Globus pallidus (tissue), 1 donor: ENCODE measurements around the gene CHP2.
"Not testable (repeated sequence)": the region's sequence is repeated elsewhere in the genome, so short reads cannot be mapped to it uniquely, and the experiment has no call there.

ENCODE experiments used
- DNase-seq: peaks from one replicate; pipeline ENCODE4 v3.0.0-alpha.2; 2015; ENCODE audit warnings: low spot score

CHP2 gene

DNA sequence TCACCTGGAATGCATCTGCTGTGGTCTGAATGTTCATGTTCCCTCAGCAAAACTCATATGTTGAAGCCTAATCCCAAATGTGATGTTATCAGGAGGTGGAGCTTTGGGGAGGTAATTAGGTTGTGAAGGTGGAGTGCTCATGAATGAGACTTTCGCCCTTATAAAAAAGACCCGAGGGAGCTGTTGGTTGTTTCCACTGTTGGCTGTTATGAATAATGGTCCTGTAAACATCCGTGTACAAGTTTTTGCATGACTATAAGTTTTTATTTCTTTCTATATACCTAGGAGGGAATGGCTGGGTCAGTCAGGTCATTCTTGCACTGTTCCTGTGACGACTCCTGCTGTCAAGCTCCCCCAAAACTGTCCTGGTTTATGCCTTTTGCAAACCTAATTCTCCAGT is 9.6 kb upstream of the CHP2 start:
- no peak for DNase-seq

GRCh38 chr16:23748630-23749029 is 6.2 kb upstream of the CHP2 start:
- no peak for DNase-seq

- not testable (repeated sequence) for DNase-seq
These were observed 3.8 kb upstream of the CHP2 start for GRCh38 chr16:23751053-23751452.

DNA sequence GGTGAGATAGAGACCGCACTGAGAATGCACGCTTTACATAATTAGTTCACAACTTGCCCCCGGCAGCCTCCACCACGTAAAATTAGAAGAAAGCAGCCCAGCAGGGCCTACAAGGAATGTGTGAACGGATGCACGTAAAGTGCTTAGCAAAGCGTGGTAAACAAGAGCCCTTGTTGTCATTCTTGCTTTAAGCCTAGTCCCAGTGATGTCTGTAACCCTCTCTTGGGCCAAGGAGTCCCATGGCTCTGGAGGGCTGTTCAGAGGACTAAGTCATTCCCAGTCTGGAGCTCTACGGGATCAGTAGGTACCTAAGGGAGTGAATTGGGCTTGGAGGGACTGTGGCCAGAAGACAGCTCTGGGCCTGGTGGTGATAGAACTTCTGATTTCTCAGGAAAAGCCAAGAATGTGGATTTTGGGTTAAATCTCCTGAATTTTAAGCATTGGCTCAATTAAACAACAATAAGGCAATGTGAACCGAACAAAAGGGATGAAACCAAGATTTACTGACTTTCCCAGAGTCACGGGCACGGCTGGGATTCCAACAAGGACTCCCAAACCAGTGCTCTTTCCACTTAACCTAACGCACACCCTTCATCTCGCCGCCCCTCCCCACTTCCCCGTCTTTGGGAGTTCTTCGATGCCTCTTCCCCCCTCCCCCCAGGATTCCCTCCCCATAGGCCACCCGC is 775 bp upstream of the CHP2 start:
- DNase-seq: no peak

DNA sequence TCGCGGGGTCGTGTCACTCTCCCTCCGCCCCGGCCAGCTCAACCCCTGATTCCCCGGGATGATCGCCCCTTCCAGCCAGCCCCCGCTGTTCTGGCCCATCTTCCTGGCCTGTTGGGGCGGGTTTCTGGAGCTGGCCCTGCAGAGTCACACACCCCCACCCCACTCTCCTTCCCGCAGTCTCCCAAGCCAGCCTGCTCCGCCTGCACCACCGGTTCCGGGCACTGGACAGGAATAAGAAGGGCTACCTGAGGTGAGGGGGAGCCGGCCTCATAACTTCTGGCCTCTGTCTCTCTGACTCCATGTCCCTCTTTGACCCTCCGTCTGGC is 621 bp downstream of the CHP2 start:
- DNase-seq: no peak

DNA sequence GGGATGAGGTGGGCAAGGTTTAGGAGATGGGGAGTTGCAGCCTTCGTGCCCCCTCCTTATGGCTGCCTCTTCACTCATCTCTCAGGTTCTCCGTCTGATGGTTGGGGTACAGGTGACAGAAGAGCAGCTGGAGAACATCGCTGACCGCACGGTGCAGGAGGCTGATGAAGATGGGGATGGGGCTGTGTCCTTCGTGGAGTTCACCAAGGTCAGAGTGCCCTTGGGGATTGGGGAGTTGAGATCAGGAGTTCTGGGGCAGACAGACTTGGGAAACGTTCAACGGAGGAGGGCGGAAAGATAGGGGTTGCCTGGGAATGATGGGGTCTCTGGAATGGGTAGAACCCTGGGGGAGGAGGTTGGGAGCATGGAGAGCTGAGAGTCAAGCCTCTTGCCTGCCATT is 2.3 kb downstream of the CHP2 start:
- no peak for DNase-seq

DNA sequence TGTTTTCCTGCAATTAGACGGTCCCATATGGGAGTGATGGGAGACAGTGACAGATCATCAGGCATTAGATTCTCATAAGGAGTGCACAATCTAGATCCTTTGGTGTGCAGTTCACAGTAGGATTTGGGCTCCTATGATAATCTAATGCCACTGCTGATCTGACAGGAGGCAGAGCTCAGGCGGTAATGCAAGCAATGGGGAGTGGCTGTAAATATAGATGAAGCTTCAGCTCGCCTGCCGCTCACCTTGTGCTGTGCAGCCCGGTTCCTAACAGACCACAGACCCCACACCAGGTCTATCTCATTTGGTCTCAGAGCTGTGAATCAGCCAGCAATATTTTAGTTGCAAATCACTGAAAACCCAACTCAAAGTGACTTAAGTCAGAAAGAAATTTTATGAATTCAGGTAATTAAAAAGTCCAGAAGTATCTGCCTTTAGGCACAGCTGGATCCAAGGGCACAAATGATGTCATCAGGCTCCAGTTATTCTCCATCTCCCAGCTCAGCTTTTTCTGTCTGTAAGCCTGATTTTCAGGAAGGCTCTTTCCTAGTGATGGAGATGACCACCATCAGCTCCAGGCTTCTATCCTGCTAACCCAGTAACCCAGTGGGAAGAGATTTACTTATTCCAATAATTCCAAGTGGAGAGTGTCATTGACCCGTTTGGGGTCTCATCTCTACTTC is 3.3 kb downstream of the CHP2 start:
- no peak for DNase-seq

DNA sequence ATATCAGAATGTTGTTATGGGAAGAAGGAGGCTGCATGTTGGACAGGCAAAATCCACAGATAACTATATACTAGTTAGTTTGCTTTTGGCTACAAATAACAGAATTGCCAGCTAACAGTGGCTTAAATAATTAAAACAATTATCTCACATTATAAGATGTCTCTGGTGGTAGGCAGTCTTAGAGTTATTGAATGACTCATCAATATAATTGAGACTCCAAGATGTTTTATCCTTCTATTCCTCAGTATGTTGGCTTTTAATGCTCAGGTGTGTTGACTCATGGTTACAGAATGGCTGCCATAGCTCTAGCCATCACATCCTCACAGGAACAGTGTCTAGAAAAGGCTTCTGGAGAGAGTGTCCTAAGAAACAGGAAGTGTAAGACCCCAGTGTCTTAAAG is 11.1 kb downstream of the CHP2 start:
- no peak for DNase-seq

DNA sequence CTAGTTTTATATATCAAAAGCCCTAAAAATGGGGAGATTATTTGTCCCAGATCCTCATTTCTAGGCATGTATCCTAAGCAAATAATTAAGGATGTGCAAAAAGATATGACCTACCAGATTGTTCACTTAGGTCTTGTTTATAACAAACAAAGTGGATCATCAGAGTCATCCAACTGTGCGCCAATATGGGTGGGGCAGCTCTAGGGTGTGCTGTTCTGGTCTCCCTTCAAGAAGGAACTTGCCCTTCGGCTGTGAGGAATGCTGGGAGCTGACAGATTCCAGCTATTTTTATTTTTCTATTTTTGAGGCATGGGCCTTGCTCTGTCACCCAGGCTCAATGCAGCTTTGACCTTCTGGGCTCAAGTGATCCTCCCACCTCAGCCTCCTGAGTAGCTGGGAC is 13.8 kb downstream of the CHP2 start:
- DNase-seq: no peak

DNA sequence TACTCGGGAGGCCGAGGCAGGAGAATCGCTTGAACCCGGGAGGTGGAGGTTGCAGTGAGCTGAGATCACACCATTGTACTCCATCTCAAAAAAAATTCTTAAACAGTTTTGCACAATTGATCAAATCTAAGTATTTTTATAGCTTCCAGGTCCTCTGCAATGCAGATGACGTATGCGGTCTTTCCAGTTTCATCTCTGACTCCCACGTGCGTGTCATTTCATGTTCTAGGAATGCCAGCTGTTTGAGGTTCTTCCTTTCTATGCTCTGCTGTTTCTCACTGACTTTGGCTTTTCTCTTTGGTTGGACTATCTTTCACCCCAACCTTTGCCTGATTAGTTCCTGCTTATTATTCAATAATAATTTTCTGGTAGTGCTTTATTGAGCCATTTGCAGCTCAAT is 16.2 kb downstream of the CHP2 start:
- no peak for DNase-seq

DNA sequence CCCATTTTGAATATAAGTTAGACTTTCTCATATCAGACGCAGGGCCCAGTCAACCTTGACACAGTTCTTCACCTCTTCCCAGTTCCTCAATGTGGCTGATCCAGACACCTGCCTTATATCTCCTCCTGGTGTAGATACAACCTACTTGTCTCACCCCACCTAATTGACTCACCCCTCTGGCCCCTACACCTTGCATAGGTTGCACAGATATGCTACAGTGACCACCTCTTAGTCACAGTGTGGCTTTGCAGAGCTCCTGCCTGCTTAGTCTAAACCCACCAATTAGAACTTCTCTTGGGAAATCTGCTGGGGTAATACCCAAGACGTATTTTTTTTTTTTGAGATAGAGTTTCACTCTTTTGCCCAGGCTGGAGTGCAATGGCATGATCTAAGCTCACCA is 16.8 kb downstream of the CHP2 start:
- DNase-seq: no peak

GRCh38 chr16:23773339-23773738 is 18.5 kb downstream of the CHP2 start:
- no peak for DNase-seq

DNA sequence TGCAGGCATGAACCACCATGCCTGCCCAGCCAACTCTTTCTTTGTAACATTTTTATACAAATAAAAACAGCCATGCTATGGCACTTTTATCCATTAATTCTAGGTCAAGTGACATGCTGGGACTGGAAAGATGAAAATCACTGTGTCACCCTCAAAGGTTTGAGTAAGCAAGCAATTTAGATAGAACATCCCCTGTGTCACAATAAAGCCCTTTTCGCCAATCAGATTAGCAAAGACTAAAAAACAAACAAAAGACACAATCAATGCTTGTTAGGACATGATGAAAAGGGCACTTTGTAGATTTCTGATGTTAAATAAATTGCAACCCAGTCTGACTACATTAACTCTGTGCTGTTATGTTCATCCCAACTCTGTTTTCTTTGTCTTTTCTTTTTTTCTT is 26.4 kb downstream of the CHP2 start:
- DNase-seq: peak; percentile 22

DNA sequence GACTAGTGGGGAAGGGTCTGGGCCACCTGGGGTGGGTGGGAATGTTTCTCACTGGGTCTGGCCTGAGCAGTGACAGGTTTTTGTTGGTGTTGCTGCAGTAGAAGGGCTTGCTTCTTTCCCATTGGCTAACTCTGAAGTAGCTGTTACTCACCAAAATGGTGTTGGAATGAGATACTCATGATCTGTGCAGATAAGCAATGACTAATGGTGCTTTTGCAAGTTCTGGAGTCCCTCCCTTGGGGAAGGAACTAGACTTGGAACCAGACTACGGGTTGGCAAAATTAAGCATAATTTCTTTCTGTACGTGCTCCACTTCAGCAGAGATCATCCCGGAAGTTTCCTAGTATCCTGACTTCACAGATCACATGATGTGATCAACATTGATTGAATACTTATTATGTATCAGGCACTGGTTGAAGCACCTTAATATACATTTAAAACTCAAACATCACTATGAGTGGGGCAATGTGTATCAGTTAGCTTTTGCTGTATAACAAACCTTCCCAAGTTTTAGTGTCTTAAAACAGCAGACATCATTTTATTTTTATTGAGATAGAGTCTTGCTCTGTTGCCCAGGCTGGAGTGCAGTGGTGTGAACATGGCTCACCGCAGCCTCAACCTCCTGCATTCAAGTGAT is 30.1 kb downstream of the CHP2 start:
- no peak for DNase-seq

DNA sequence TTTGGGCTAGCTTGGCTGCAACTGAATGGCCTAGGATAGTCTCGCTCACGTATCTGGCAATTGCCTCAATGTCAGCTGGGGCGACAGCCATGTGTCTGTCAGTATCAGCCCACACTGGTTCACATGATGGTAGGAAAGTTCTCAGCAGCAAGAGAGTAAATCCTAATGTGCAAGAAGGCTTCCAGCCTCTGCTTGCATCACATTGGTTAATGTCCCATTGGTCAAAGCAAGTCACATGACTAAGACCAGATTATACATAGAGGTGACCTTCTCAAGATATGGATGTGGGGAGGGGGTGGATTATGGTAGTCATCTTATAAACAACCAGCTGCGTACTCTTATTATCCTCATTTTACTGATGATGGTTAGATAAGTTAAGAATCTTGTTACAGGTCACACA is 31.0 kb downstream of the CHP2 start:
- no peak for DNase-seq

- no peak for DNase-seq
These were observed 32.2 kb downstream of the CHP2 start for GRCh38 chr16:23786964-23787561.

GRCh38 chr16:23788685-23789084 is 33.9 kb downstream of the CHP2 start:
- DNase-seq: no peak

- DNase-seq: no peak
These were observed 40.6 kb downstream of the CHP2 start for GRCh38 chr16:23795378-23795777.

DNA sequence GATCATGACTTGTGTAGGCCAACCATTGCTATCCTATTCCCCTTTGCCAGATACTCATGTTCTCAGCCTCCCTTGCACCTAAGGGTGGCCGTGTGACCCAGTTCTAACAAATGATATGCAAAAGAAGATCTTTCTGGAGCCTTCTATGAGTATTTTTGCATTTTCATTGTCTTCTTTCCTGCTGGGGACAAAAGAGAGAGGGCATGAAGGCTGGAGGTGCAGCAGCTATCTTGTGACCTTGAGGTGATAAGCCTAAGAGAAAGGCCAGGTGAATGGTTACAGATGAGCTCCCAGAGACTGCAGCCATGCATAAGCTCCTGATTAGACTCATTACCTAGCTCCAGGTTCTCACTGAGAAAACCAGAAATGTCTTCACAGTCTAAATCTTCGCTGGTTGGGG is 42.1 kb downstream of the CHP2 start:
- DNase-seq: no peak

- DNase-seq: peak; percentile 84
These were observed 46.6 kb downstream of the CHP2 start for GRCh38 chr16:23801378-23801777.

- no peak for DNase-seq
These were observed 48.0 kb downstream of the CHP2 start for GRCh38 chr16:23802776-23803175.

- DNase-seq: peak; percentile 55
These were observed 48.8 kb downstream of the CHP2 start for GRCh38 chr16:23803591-23804123.

GRCh38 chr16:23807028-23807427 is 52.2 kb downstream of the CHP2 start:
- DNase-seq: peak; percentile 38
